Mucosa of stomach (tissue), 1 donor: ENCODE data around the gene TMEM132E.

Experiments
- H3K27me3 ChIP-seq: one replicate; pipeline ENCODE4 v1.7.0; 2013; ENCODE audit warnings: mild to moderate bottlenecking, low read length; ENCODE audit not compliant: control insufficient read depth, insufficient read depth
- H3K36me3 ChIP-seq: one replicate; pipeline ENCODE4 v1.7.0; 2013; ENCODE audit warnings: low read length; ENCODE audit not compliant: control insufficient read depth, insufficient read depth
- H3K4me1 ChIP-seq: one replicate; pipeline ENCODE4 v1.7.0; 2013; ENCODE audit warnings: mild to moderate bottlenecking, low read length; ENCODE audit not compliant: control insufficient read depth, insufficient read depth
- H3K4me3 ChIP-seq: one replicate; pipeline ENCODE4 v1.7.0; 2013; ENCODE audit warnings: low read length
- H3K9ac ChIP-seq: one replicate; pipeline ENCODE4 v1.7.0; 2013; ENCODE audit warnings: mild to moderate bottlenecking, low read length, moderate library complexity
- H3K9me3 ChIP-seq: one replicate; pipeline ENCODE4 v1.7.0; 2013; ENCODE audit warnings: mild to moderate bottlenecking, low read length, moderate library complexity; ENCODE audit not compliant: control insufficient read depth
- donor health status: Pancreatic carcinoma.

The TMEM132E gene

DNA sequence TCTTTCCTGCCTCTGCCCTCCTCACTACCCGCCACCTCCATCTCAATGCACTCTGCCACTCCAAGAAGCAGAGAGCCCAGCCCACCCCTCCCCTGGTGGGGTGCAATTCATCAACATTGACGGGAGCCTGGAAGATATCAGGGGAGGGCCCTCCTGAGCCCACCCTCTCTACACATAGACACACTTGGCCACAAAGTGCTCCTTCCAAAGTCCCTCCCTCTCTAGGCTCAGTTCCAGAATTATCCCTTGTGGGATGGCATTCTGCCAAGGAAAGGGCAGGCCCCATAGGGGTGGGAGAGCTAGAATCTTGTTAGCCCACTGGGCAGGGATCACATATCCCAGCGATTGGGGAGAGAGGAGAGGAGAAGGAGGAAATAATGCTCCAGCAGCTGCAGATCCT, 66.2 kb downstream of the TMEM132E start:
- no peaks in the 10 kb centered on the region for H3K36me3 ChIP-seq
- peaks cover 3% of the 10 kb centered on the region for H3K27me3 ChIP-seq
- no peaks in the 10 kb centered on the region for H3K9me3 ChIP-seq
- no peaks in the 10 kb centered on the region for H3K4me1 ChIP-seq
- H3K9ac ChIP-seq = no peak overlapping the region
- no peak overlapping the region for H3K4me3 ChIP-seq

DNA sequence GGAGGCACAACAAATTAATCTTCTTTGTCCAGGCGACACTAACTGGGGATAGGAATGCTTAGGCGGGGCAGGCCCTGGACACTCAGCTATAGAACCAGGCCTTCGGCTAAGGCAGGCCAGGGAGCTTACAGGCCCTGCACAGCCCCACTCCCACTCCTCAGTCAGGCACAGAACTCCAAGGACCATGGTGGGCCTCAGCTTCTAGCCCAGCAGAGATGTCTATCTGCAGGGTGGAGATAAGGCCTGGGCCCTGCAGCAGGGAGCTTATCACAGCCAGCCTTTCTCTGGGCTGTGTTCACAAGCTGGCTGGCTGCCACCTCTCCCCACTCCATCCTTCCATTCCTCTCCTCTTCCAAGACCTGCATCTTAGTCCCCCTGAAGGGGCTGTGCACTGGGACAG, 68.1 kb downstream of the TMEM132E start:
- Histone ChIP-seq H3K4me1 (no peaks in the 10 kb centered on the region), H3K36me3 (no peaks in the 10 kb centered on the region), H3K27me3 (peaks cover 7% of the 10 kb centered on the region), H3K4me3 (no peak overlapping the region), H3K9ac (no peak overlapping the region), H3K9me3 (no peaks in the 10 kb centered on the region)

DNA sequence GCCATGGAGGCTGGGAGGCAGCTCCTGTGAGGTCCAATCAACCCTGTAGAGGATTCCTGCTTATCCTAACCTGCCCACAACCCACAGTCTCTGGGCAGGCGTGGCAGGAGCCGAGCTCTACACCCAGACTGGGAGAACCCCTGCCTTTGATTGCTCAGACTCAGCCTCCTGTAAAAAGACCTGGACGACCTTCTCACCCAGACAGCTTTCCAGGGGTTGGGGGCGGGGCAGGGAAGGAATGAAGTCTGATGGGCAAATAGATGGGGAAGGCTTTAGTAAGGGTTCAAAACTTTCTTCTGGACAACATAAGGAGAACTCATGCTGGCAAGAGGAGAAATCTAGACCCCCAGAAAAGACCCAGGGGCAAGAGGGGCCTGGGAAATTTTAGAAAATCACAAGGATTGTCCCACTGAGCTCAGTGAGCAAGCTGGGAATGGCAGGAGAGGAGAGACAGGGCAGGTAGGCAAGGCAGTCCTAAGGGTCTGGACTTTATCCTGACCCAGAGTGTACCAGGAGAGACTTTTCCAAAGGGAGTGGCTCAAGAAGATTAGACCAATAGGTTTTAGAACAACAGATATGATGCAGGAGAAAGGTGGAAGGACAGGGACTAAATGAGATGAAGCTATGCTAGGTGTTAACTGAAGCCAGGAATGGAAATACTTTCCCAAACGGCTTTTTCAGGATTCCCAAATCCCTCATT, 70.8 kb downstream of the TMEM132E start:
- Histone ChIP-seq H3K36me3 (no peaks in the 10 kb centered on the region), H3K4me1 (no peaks in the 10 kb centered on the region), H3K9ac (no peak overlapping the region), H3K4me3 (no peak overlapping the region), H3K27me3 (peaks cover 15% of the 10 kb centered on the region), H3K9me3 (no peaks in the 10 kb centered on the region)

DNA sequence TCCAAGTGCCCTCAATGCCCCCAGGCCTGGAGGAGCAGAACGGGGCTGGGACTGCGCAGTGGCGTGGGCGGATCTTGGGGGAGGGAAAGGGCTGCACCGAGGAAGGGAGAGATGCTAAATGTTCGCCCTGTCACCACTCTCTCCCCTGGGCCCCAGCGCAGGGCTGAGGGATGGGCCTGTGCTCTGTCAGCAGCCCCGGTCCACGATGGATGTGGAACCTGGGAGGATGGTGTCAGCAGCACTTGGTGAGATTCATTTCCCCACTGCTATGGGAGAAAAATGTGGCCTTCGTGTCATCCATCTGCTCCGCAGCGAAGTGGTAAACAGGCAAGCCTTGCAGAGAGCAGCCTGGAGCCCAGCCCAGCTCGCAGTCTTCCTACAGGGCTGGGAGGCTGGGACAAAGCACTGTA, 72.0 kb downstream of the TMEM132E start:
- Histone ChIP-seq H3K4me3 (no peak overlapping the region), H3K27me3 (peaks cover 15% of the 10 kb centered on the region), H3K4me1 (no peaks in the 10 kb centered on the region), H3K36me3 (no peaks in the 10 kb centered on the region), H3K9ac (no peak overlapping the region), H3K9me3 (no peaks in the 10 kb centered on the region)

DNA sequence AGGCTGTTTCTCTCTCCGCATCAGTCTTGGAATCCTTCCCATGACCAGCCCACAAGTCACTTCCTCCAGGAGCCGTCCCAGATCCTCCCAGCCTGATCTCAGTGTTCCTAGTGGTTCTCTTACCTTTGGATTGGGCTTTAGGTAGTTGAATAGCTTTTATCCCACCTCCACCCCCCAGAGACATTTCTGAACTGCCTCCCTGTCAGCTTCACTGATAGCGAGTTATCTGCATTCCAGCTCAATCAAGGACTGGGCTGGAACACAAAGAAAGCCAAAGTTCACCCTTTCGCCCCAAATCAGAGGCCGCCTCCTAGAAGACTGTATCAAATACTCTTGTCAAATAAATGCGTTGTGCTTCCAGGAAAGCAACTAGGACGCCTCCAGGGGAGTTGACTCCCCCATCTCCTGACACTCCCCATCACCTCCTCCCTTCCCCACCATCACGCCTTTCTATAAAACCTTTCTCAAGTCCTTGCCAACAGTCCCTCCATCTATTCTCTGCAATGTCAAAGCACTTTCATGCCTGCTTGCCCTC, 72.7 kb downstream of the TMEM132E start:
- H3K27me3 ChIP-seq = peaks cover 15% of the 10 kb centered on the region
- no peaks in the 10 kb centered on the region for H3K9me3 ChIP-seq
- no peak overlapping the region for H3K9ac ChIP-seq
- H3K4me1 ChIP-seq = no peaks in the 10 kb centered on the region
- H3K36me3 ChIP-seq = no peaks in the 10 kb centered on the region
- H3K4me3 ChIP-seq = no peak overlapping the region

DNA sequence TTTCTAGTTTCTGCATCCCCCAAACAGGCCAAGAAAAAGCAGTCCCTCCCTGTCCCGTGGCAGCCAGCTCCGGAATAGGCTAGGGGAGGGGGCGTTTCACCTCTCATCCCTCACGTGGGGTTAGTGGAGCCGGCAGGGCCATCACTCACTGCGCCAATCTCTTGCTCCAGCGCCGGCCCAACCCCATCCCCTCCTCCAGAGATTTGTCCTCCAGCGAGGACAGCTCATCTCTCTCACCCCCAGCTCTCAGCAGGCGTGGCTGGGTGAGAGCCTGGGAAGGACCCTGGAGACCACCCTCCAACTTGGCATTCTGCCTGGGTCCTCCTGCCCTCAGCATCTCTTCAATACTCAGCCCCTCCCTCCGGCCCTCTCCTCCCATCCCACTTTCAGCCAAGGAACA, 74.1 kb downstream of the TMEM132E start:
- H3K4me3 ChIP-seq = no peak overlapping the region
- peaks cover 15% of the 10 kb centered on the region for H3K27me3 ChIP-seq
- no peaks in the 10 kb centered on the region for H3K4me1 ChIP-seq
- no peaks in the 10 kb centered on the region for H3K9me3 ChIP-seq
- no peaks in the 10 kb centered on the region for H3K36me3 ChIP-seq
- H3K9ac ChIP-seq = no peak overlapping the region

DNA sequence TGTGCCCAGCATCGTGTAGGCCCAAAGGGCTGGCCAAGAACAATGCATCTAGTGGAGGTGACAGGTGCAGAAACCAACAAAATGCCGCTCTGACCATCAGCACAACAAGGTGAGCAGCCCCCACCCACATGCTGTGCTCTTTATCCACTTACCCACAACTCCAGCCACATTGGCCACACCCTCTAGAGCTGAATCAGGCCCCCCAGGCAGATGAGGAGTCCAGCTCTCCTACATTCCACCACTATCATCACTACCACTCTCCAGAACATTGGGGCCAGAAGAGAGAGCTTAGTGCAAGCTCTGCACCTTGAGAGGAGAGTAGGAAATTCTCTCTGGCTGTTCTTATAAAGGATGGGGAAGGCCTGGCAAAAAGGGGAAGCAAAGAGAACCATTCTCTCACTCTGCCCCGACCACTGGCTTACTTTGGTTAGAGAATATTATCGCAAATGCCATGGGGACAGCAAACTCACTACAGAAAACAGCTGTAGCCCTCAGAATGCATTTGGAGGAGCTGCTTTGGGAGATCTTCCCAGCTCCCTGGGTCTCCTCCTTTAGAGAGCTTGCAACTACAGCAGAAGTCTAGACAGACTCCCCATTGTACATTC, 75.0 kb downstream of the TMEM132E start:
- Histone ChIP-seq H3K4me3 (no peak overlapping the region), H3K27me3 (peaks cover 15% of the 10 kb centered on the region), H3K36me3 (no peaks in the 10 kb centered on the region), H3K4me1 (no peaks in the 10 kb centered on the region), H3K9me3 (no peaks in the 10 kb centered on the region), H3K9ac (no peak overlapping the region)

DNA sequence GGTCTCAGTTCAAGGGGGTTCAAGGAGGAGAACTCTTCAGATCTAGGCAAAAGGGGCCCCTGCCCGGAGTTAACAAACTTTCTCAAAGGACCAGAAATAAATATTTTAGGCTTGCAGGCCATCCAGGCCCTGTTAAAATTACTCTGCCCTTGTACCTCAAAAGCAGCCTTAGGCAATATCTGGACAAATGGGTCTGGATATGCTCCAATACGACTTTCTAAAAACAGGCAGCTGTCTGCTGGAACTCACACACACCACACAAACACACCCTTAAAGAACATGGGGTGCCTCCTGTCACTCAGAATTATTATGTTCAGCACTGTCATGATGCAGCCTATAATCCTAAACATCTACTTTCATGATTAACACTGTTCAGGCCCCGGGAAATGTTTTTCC, 75.5 kb downstream of the TMEM132E start:
- Histone ChIP-seq H3K9ac (no peak overlapping the region), H3K4me1 (no peaks in the 10 kb centered on the region), H3K4me3 (no peak overlapping the region), H3K27me3 (peaks cover 15% of the 10 kb centered on the region), H3K9me3 (no peaks in the 10 kb centered on the region), H3K36me3 (no peaks in the 10 kb centered on the region)

DNA sequence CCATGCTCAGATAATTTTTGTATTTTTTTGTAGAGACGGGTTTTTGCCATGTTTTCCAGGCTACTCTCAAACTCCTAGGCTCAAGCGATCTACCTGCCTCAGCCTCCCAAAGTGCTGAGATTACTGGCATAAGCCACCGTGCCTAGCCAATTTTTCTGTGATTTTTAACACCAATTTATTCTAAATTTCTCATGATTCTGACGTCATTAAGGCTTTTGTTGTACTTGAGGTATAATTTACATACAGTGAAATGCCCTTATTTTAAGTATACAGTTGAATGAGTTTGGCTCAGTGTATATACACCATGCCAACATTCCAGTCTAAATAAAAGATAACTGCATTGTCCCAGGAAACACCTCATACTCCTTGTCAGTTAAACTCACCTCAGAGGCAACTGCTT, 77.4 kb downstream of the TMEM132E start:
- Histone ChIP-seq H3K4me3 (no peak overlapping the region), H3K9me3 (no peaks in the 10 kb centered on the region)

DNA sequence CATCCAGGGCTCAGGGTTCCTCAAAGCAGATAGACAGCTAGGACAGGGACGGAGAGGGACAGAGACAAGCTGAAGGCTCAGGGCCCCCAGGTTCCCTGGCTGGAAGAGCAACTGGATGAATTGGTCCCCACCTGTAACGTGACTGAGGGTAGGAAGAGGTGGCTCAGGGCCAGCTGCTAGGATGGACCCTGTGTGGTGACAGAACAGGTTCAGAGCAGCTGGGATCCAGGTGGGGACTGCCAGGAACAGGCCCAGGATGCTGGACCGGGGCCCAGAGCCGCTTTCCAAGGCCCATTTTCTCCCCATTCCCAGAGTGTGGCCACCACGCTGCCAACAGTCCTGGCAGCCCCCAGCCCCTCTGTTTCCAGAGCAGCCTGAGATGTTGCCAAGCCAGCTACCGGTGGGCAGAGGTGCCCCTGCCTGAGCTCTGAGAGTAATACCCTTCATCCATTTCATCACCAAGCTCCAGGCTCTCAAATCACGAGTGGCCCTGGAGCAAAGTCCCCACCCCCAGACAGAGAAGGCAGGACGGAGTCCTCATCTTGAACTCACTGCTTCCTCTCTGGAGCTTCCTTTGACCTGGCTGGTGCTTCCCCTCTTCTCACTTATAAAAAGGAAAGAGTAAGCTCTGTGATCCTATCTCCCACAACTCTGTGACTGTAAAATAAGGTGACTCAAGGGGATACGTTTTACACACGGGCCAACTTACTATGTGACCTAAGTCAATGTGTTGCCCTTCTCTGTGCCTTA, 79.6 kb downstream of the TMEM132E start:
- Histone ChIP-seq H3K9ac (no peak overlapping the region), H3K4me3 (no peak overlapping the region), H3K9me3 (no peaks in the 10 kb centered on the region), H3K36me3 (no peaks in the 10 kb centered on the region), H3K27me3 (no peaks in the 10 kb centered on the region), H3K4me1 (no peaks in the 10 kb centered on the region)

More for the DNA sequence above, 77.4 kb downstream of the TMEM132E start:
- Histone ChIP-seq H3K9ac (no peak overlapping the region), H3K27me3 (peaks cover 15% of the 10 kb centered on the region), H3K36me3 (no peaks in the 10 kb centered on the region), H3K4me1 (no peaks in the 10 kb centered on the region)

DNA sequence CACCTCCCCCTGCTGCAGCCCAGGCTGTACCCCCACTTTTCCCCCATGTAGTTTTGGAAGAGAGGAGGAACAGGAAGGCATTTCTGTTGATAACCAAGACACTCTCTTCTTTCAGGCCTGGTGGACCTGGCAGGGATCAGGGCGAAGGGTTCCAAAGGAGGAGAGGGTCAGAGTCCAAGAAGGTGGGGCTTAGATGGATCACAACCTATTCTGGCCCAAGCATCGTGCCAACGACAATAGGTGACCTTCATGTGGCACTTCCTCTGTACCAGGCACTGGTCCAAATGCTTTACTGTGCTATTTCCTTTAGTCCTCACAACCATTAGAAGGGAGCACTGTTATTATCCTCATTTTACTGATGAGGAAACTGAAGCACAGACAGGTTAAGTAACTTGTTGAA, 84.3 kb downstream of the TMEM132E start:
- H3K4me3 ChIP-seq = no peak overlapping the region
- H3K9me3 ChIP-seq = no peaks in the 10 kb centered on the region
- peaks cover 7% of the 10 kb centered on the region for H3K27me3 ChIP-seq
- no peaks in the 10 kb centered on the region for H3K4me1 ChIP-seq
- no peaks in the 10 kb centered on the region for H3K36me3 ChIP-seq
- no peak overlapping the region for H3K9ac ChIP-seq

DNA sequence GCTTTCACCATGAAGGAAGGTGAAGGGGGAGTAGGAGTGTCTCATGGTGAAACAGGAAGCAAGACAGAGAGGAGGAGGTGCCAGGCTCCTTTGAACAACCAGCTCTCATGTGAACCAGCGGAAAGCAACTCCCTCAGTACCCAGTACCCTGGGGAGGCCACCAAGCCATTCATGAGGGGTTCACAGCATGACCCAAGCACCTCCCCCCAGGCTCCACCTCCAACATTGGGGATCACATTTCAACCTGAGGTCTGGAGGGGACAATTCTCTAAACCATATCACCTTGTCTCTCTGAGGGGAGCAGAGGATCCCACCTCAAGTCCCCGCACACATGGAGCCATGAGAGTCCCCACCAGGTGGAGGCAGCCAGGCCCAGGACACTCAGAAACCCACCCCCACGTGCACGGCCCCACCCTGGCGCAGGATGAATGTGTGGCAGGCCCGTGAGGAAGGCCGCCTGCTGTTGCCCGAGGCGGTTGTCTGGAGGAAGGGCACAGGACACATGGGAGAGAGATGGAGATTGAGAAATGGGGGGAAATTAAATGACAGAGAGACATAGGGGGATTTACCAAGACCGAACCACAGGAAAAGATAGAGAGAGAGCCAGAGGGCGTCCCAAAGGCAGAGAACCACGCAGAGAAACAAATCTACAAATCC, 85.9 kb downstream of the TMEM132E start:
- Histone ChIP-seq H3K27me3 (peaks cover 7% of the 10 kb centered on the region), H3K9me3 (no peaks in the 10 kb centered on the region), H3K4me3 (no peak overlapping the region), H3K4me1 (no peaks in the 10 kb centered on the region), H3K9ac (no peak overlapping the region), H3K36me3 (no peaks in the 10 kb centered on the region)
